IPS-18c (cell line): Measurements from ENCODE around the gene TMPRSS4.

Source experiments
- H3K4me3 ChIP-seq: 2 replicates; pipeline ENCODE4 v1.7.0; 2013; ENCODE audit warnings: low read depth, mild to moderate bottlenecking, low read length, moderate library complexity; ENCODE audit not compliant: insufficient read depth
- H3K9me3 ChIP-seq: one replicate; pipeline ENCODE4 v1.6.1; 2013; ENCODE audit warnings: mild to moderate bottlenecking, low read length, moderate library complexity; ENCODE audit not compliant: control insufficient read depth, insufficient read depth

Gene TMPRSS4

GRCh38 chr11:118136341-118136740 lies 59.5 kb downstream of the TMPRSS4 start:
- Histone ChIP-seq H3K9me3 (no peaks in the 10 kb centered on the region), H3K4me3 (no peak overlapping the region)

- H3K4me3 ChIP-seq = no peak overlapping the region
- H3K9me3 ChIP-seq = no peaks in the 10 kb centered on the region
Measured at GRCh38 chr11:118136801-118137200, 59.9 kb downstream of the TMPRSS4 start.

GRCh38 chr11:118138839-118139420 lies 62.1 kb downstream of the TMPRSS4 start:
- H3K9me3 ChIP-seq = no peaks in the 10 kb centered on the region
- H3K4me3 ChIP-seq = no peak overlapping the region

- Histone ChIP-seq H3K4me3 (no peak overlapping the region), H3K9me3 (no peaks in the 10 kb centered on the region)
Measured at GRCh38 chr11:118139578-118139977, 62.7 kb downstream of the TMPRSS4 start.

- no peak overlapping the region for H3K4me3 ChIP-seq
Measured at GRCh38 chr11:118142081-118142480, 65.2 kb downstream of the TMPRSS4 start.

GRCh38 chr11:118142809-118143208 lies 65.9 kb downstream of the TMPRSS4 start:
- no peaks in the 10 kb centered on the region for H3K9me3 ChIP-seq
- no peak overlapping the region for H3K4me3 ChIP-seq

More at GRCh38 chr11:118142081-118142480, 65.2 kb downstream of the TMPRSS4 start:
- H3K9me3 ChIP-seq = no peaks in the 10 kb centered on the region

GRCh38 chr11:118143661-118144185 lies 66.8 kb downstream of the TMPRSS4 start:
- Histone ChIP-seq H3K9me3 (no peaks in the 10 kb centered on the region), H3K4me3 (no peak overlapping the region)

GRCh38 chr11:118144301-118145268 lies 67.7 kb downstream of the TMPRSS4 start:
- H3K4me3 ChIP-seq = no peak overlapping the region
- H3K9me3 ChIP-seq = no peaks in the 10 kb centered on the region

- Histone ChIP-seq H3K4me3 (peak overlapping the region; percentile 61), H3K9me3 (no peaks in the 10 kb centered on the region)
Measured at GRCh38 chr11:118145285-118146227, 68.7 kb downstream of the TMPRSS4 start.

- no peak overlapping the region for H3K4me3 ChIP-seq
- H3K9me3 ChIP-seq = no peaks in the 10 kb centered on the region
Measured at GRCh38 chr11:118146554-118146953, 69.7 kb downstream of the TMPRSS4 start.

GRCh38 chr11:118147502-118147901 lies 70.6 kb downstream of the TMPRSS4 start:
- Histone ChIP-seq H3K9me3 (no peaks in the 10 kb centered on the region), H3K4me3 (no peak overlapping the region)

GRCh38 chr11:118148240-118148639 lies 71.4 kb downstream of the TMPRSS4 start:
- no peaks in the 10 kb centered on the region for H3K9me3 ChIP-seq
- H3K4me3 ChIP-seq = no peak overlapping the region

- no peaks in the 10 kb centered on the region for H3K9me3 ChIP-seq
- H3K4me3 ChIP-seq = no peak overlapping the region
Measured at GRCh38 chr11:118148856-118149255, 72.0 kb downstream of the TMPRSS4 start.

GRCh38 chr11:118149493-118149892 lies 72.6 kb downstream of the TMPRSS4 start:
- H3K9me3 ChIP-seq = no peaks in the 10 kb centered on the region
- no peak overlapping the region for H3K4me3 ChIP-seq

GRCh38 chr11:118151431-118151830 lies 74.6 kb downstream of the TMPRSS4 start:
- H3K9me3 ChIP-seq = no peaks in the 10 kb centered on the region
- H3K4me3 ChIP-seq = no peak overlapping the region

GRCh38 chr11:118152020-118152551 lies 75.2 kb downstream of the TMPRSS4 start:
- peak overlapping the region; percentile 71 for H3K4me3 ChIP-seq
- no peaks in the 10 kb centered on the region for H3K9me3 ChIP-seq
